Thymus (tissue), 11 donors: Measurements from ENCODE around the gene UBE2D2. TPM values are rescaled to one million over a fixed set of nuclear protein-coding genes. Genes with fewer than 3 reads are reported as not detected.

Source experiments
- DNase-seq, 9 donors: peaks; one replicate each; pipeline ENCODE4 v3.0.0-alpha.2; 2013; ENCODE audit warnings: low spot score in 9 of 9, low read depth in 6 of 9, missing footprints in 1 of 9
- H3K27ac ChIP-seq, 2 donors: one replicate each; pipeline ENCODE4 v1.5.1; 2013; ENCODE audit warnings: control low read depth in 1 of 2, low read depth in 1 of 2, low read length in 1 of 2, mild to moderate bottlenecking in 1 of 2, moderate library complexity in 1 of 2
- H3K27me3 ChIP-seq, 2 donors: one replicate each; pipeline ENCODE4 v1.5.1; 2013; ENCODE audit warnings: low read length in 1 of 2; ENCODE audit not compliant: control insufficient read depth in 2 of 2, insufficient read depth in 1 of 2
- H3K36me3 ChIP-seq, 2 donors: one replicate each; pipeline ENCODE4 v1.5.1; 2013; ENCODE audit warnings: low read length in 1 of 2, mild to moderate bottlenecking in 1 of 2, moderate library complexity in 1 of 2; ENCODE audit not compliant: control insufficient read depth in 2 of 2, insufficient read depth in 2 of 2
- H3K4me1 ChIP-seq, 2 donors: one replicate each; pipeline ENCODE4 v1.5.1; 2013; ENCODE audit warnings: low read length in 2 of 2; ENCODE audit not compliant: control insufficient read depth in 2 of 2, insufficient read depth in 2 of 2
- H3K4me3 ChIP-seq, 2 donors: one replicate each; pipeline ENCODE4 v1.5.1; 2013; ENCODE audit warnings: low read length in 2 of 2, control low read depth in 1 of 2, mild to moderate bottlenecking in 1 of 2
- H3K9me3 ChIP-seq, 2 donors: one replicate each; pipeline ENCODE4 v1.5.1; 2013; ENCODE audit warnings: low read length in 1 of 2, mild to moderate bottlenecking in 1 of 2; ENCODE audit not compliant: control insufficient read depth in 2 of 2, insufficient read depth in 1 of 2
- WGBS: extraction: QIAGEN DNeasy Blood & Tissue Kit; methylation state at CpG from one replicate; pipeline ENCODE4 v1.1.7; 2013; 5-methylcytosine and 5-hydroxymethylcytosine counted together
- polyA plus RNA-seq: library from polyadenylated mRNA; stranded (reverse); fragments of 200-250 nt; gene quantifications from one replicate; pipeline ENCODE4 v1.2.3, GENCODE V29; 2013
- total RNA-seq: library from RNA; stranded (reverse); fragments of 120-200 nt; gene quantifications from one replicate; pipeline ENCODE4 v1.2.4, GENCODE V29; 2013
- donor health status: healthy.

Gene UBE2D2
- total and polyA plus RNA-seq, 2 donors, result 147 to 150 TPM

DNA sequence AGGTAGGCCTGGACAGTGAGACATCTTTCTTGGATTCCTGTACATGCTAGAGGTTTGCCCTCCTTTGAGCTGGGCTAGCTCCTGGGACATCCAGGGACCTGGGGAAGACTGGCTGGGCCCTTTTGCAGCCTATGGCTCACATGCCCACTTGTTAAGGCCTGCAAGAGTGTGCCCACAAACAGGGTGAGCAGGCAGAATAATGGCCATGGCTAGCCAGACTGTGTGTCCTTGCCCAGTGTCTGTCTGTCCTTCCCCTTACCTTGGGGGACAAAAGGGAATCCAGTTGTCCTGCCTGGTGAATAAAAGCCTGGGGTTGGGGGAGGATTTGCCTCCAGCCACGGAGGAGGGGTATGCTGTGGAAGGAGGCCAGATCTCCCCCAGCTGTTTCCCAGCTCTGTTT lies 74.1 kb downstream of the UBE2D2 start:
- peak overlapping the region; percentile 97 for H3K27ac ChIP-seq
- WGBS, result 61% methylated on average over 1 of the region's 1 CpG
- no peak for DNase-seq
- no peak overlapping the region for H3K4me3 ChIP-seq
- peaks cover 0 to 7% of the 10 kb centered on the region in 2 donors for H3K36me3 ChIP-seq
- H3K9me3 ChIP-seq, result peaks cover 0 to 4% of the 10 kb centered on the region in 2 donors
- no peaks in the 10 kb centered on the region for H3K27me3 ChIP-seq
- H3K4me1 ChIP-seq, result peaks cover 36 to 73% of the 10 kb centered on the region in 2 donors

- DNase-seq, result peak in 3 of 9 donors; percentile 57 to 86 (median 69)
- Histone ChIP-seq H3K4me3 (peak overlapping the region; percentile 4 to 51), H3K4me1 (peaks cover 36 to 75% of the 10 kb centered on the region in 2 donors)
These were observed 74.6 kb downstream of the UBE2D2 start for GRCh38 chr5:139635606-139636206.

GRCh38 chr5:139636207-139636792 lies 75.2 kb downstream of the UBE2D2 start:
- Histone ChIP-seq H3K36me3 (peaks cover 0 to 5% of the 10 kb centered on the region in 2 donors), H3K9me3 (peaks cover 0 to 4% of the 10 kb centered on the region in 2 donors), H3K4me3 (peak overlapping the region; percentile 51 to 56), H3K27ac (peak overlapping the region; percentile 97), H3K4me1 (peaks cover 36 to 75% of the 10 kb centered on the region in 2 donors), H3K27me3 (no peaks in the 10 kb centered on the region)
- peak in 8 of 9 donors; percentile 78 to 98 (median 90) for DNase-seq
- WGBS, result 18% methylated on average over 2 of the region's 2 CpGs

More at GRCh38 chr5:139635606-139636206, 74.6 kb downstream of the UBE2D2 start:
- Histone ChIP-seq H3K36me3 (peaks cover 0 to 5% of the 10 kb centered on the region in 2 donors), H3K27ac (peak overlapping the region; percentile 97), H3K27me3 (no peaks in the 10 kb centered on the region), H3K9me3 (peaks cover 0 to 4% of the 10 kb centered on the region in 2 donors)

GRCh38 chr5:139636975-139637408 lies 75.9 kb downstream of the UBE2D2 start:
- peaks cover 36 to 75% of the 10 kb centered on the region in 2 donors for H3K4me1 ChIP-seq
- DNase-seq, result peak in 1 of 9 donors; percentile 71
- H3K36me3 ChIP-seq, result peaks cover 0 to 5% of the 10 kb centered on the region in 2 donors
- peak overlapping the region; percentile 51 to 56 for H3K4me3 ChIP-seq
- peak overlapping the region; percentile 88 to 97 for H3K27ac ChIP-seq
- peaks cover 0 to 4% of the 10 kb centered on the region in 2 donors for H3K9me3 ChIP-seq
- WGBS, result 2% methylated on average over 6 of the region's 6 CpGs
- no peaks in the 10 kb centered on the region for H3K27me3 ChIP-seq

DNA sequence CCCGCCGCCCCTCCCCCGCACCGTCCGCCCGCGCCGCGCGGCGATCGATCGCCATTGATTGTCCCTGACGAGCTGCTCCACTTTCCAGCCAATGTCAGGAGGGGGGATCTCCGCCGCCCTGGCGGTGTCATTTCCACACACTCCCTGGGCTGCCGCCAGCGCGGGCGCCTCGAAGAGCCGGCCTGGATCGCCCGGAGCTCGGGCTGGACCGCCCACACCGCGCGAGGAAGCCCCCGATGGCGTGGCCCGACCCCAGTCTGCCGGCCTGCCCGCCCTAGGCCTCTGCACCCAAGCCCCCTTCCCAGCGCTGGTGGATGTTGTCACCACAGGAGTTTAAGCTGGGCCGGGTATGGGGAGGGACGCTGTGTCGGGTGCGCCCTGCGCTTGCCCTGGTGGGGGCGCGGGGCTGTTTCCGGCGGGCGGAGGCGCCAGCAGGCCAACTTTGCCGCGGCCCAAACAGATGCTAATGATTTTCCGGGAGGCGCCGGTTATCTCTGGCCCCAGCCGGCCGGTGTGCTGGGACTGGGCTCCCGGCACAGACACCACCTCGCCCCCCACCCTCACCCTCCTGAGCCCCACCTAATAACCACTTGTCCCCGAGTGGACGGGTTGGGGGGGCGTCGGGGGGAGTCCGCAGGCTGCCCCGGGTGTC lies 76.4 kb downstream of the UBE2D2 start:
- Histone ChIP-seq H3K27me3 (no peaks in the 10 kb centered on the region), H3K9me3 (peaks cover 0 to 4% of the 10 kb centered on the region in 2 donors), H3K4me1 (peaks cover 36 to 78% of the 10 kb centered on the region in 2 donors), H3K27ac (peak overlapping the region; percentile 82 to 97), H3K36me3 (peaks cover 0 to 1% of the 10 kb centered on the region in 2 donors), H3K4me3 (peak overlapping the region; percentile 51 to 56)
- peak in 5 of 9 donors; percentile 62 to 87 (median 77) for DNase-seq
- under 1% methylated on average over 62 of the region's 62 CpGs for WGBS

GRCh38 chr5:139638090-139638735 lies 77.1 kb downstream of the UBE2D2 start:
- Histone ChIP-seq H3K36me3 (no peaks in the 10 kb centered on the region), H3K27ac (peak overlapping the region; percentile 82 to 97), H3K4me3 (peak overlapping the region; percentile 51 to 56), H3K4me1 (peaks cover 36 to 81% of the 10 kb centered on the region in 2 donors), H3K9me3 (peaks cover 0 to 4% of the 10 kb centered on the region in 2 donors), H3K27me3 (no peaks in the 10 kb centered on the region)
- DNase-seq, result peak in 1 of 9 donors; percentile 78
- 14% methylated on average over 23 of the region's 23 CpGs for WGBS

DNA sequence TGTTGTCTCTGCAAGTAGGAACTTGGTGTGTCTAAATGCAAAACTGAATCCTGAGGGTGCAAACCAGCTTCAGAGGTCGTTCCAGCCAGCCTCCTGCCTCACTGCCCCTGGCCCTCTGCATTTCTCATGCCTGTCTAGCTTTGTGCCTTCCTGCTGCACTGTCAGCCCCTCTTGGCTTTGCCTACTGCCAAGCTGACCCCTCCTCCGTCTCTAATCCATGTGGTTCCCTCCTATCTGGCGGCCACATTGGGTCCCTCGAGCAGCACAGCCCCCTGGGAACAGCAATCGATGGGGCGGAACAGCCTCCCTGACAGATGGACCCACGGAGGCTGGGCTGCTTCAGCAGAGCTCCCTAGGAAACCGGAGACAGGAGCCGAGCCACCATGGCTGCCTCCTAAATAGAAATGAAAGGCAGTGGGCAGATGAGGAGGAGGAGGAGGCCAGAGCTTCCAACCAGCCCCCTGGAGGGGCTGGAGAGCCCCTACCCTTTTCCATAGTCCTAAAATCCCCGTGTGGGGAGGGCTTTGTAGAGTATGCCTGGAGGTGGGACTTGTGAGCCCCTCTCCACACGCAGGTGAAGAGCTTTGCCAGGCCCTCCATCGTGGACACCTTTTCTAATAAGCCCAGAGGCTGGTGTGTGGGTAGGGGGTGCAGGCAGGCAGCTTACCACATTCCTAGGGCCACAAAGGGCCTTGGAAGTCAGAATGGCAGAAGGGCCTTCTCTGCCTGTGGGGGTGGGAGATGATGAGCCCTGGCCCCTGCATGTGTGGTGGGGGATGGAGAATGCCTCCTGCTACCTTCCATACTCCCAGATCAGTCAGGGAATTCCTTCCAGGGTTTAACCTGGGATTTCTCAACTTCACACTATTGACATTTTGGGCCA lies 77.8 kb downstream of the UBE2D2 start:
- WGBS, result 89% methylated on average over 12 of the region's 12 CpGs
- no peak for DNase-seq
- Histone ChIP-seq H3K4me3 (no peak overlapping the region), H3K9me3 (peaks cover 0 to 4% of the 10 kb centered on the region in 2 donors), H3K27ac (peak overlapping the region in 1 of 2 donors; percentile 97), H3K36me3 (no peaks in the 10 kb centered on the region), H3K4me1 (peaks cover 36 to 81% of the 10 kb centered on the region in 2 donors), H3K27me3 (no peaks in the 10 kb centered on the region)

GRCh38 chr5:139639619-139640380 lies 78.7 kb downstream of the UBE2D2 start:
- Histone ChIP-seq H3K36me3 (no peaks in the 10 kb centered on the region), H3K9me3 (peaks cover 0 to 4% of the 10 kb centered on the region in 2 donors), H3K27ac (no peak overlapping the region), H3K27me3 (no peaks in the 10 kb centered on the region), H3K4me3 (no peak overlapping the region), H3K4me1 (peaks cover 39 to 81% of the 10 kb centered on the region in 2 donors)
- no peak for DNase-seq
- WGBS, result 91% methylated on average over 11 of the region's 11 CpGs
